CD4-positive, alpha-beta memory T cell (primary cell): ENCODE data around the gene KATNIP. TPM values are rescaled to one million over a fixed set of nuclear protein-coding genes. Genes with fewer than 3 reads are reported as not detected.
A peak's percentile ranks its signal among the peaks of the same experiment; 100 is the strongest.

Source experiments
- CTCF ChIA-PET: fragments of 350-600 bp; sonication (Branson Sonifier 250); formaldehyde crosslinking; loops from one replicate; lab custom pipeline; 2021; ENCODE audit warnings: inconsistent platforms; ENCODE audit not compliant: partially characterized antibody; lab: Charles Lee
- POLR2A ChIA-PET: fragments of 350-600 bp; sonication (Branson Sonifier 250); formaldehyde crosslinking; loops from one replicate; lab custom pipeline; 2021; ENCODE audit not compliant: partially characterized antibody; lab: Charles Lee
- DNase-seq, 5 donors: peaks; one replicate each; pipeline versions ENCODE4 v3.0.0 to v3.0.0-alpha.2; 2020 to 2022; ENCODE audit warnings: mixed read lengths in 1 of 5
- H3K27ac ChIP-seq: one replicate; pipeline ENCODE4 v1.7.0; 2013; ENCODE audit warnings: low read depth, low read length
- H3K27me3 ChIP-seq: 2 replicates; pipeline ENCODE4 v1.7.0; 2013; ENCODE audit warnings: mild to moderate bottlenecking, low read length, moderate library complexity; ENCODE audit not compliant: insufficient read depth
- H3K36me3 ChIP-seq: 2 replicates; pipeline ENCODE4 v1.7.0; 2013; ENCODE audit warnings: mild to moderate bottlenecking, low read length, moderate library complexity; ENCODE audit not compliant: insufficient read depth
- H3K4me1 ChIP-seq: 2 replicates; pipeline ENCODE4 v1.7.0; 2013; ENCODE audit warnings: mild to moderate bottlenecking, low read length, moderate library complexity; ENCODE audit not compliant: insufficient read depth
- H3K4me3 ChIP-seq, 2 donors: one replicate each; pipeline ENCODE4 v1.7.0; 2013; ENCODE audit warnings: low read length in 2 of 2, mild to moderate bottlenecking in 1 of 2
- H3K9me3 ChIP-seq, 2 donors: one replicate each; pipeline ENCODE4 v1.7.0; 2013; ENCODE audit warnings: low read length in 2 of 2, control low read depth in 1 of 2; ENCODE audit not compliant: control insufficient read depth in 1 of 2
- H3K27ac Mint-ChIP-seq, 7 donors: one replicate each; pipeline ENCODE4 v1.8.0; 2020 to 2021; ENCODE audit warnings: mixed read lengths in 7 of 7, mild to moderate bottlenecking in 6 of 7, inconsistent platforms in 3 of 7, moderate library complexity in 3 of 7
- H3K27me3 Mint-ChIP-seq, 2 donors: one replicate each; pipeline ENCODE4 v1.8.0; 2020 to 2021; ENCODE audit warnings: mixed read lengths in 2 of 2
- H3K36me3 Mint-ChIP-seq, 2 donors: one replicate each; pipeline ENCODE4 v1.8.0; 2020 to 2021; ENCODE audit warnings: mixed read lengths in 2 of 2, inconsistent platforms in 1 of 2, mild to moderate bottlenecking in 1 of 2
- H3K4me1 Mint-ChIP-seq, 4 donors: one replicate each; pipeline ENCODE4 v1.8.0; 2020 to 2021; ENCODE audit warnings: mixed read lengths in 4 of 4, mild to moderate bottlenecking in 1 of 4
- H3K4me3 Mint-ChIP-seq, 8 donors: one replicate each; pipeline ENCODE4 v1.8.0; 2020 to 2021; ENCODE audit warnings: mixed read lengths in 8 of 8, mild to moderate bottlenecking in 7 of 8, moderate library complexity in 6 of 8, inconsistent platforms in 3 of 8
- H3K9me3 Mint-ChIP-seq, 8 donors: one replicate each; pipeline ENCODE4 v1.8.0; 2020 to 2021; ENCODE audit warnings: mixed read lengths in 8 of 8, mild to moderate bottlenecking in 5 of 8, inconsistent platforms in 3 of 8, moderate library complexity in 1 of 8
- intact Hi-C: fragments of 100-400 bp; cut with micrococcal nuclease; formaldehyde crosslinking; loops from one replicate; pipeline ENCODE4 v1.15.1; 2023
- polyA plus RNA-seq, 2 donors: library from polyadenylated mRNA; unstranded; fragments of 300-500 nt; fragmentation: Illumina TruSeq; gene quantifications; one replicate each; pipeline ENCODE4 v1.2.3, GENCODE V29; 2021
- total RNA-seq, 2 experiments: library from RNA; stranded (reverse); gene quantifications; one replicate each; pipeline ENCODE4 v1.2.3, GENCODE V29; 2021

KATNIP gene
- total and polyA plus RNA-seq, 4 experiments from 2014 or later = 0.31 to 22.9 (median 12.9) TPM

GRCh38 chr16:27549464-27549745, 539 bp upstream of the KATNIP start:
- Mint-ChIP-seq H3K9me3 (peaks cover 0 to 2% (median 0%) of the 10 kb centered on the region in 8 donors), H3K27me3 (no peaks in the 10 kb centered on the region), H3K4me1 (peaks cover 23 to 51% (median 37%) of the 10 kb centered on the region in 4 donors), H3K36me3 (peaks cover 13 to 27% of the 10 kb centered on the region in 2 donors), H3K4me3 (peak overlapping the region; percentile 94 to 100 (median 98)), H3K27ac (peak overlapping the region; percentile 97 to 100 (median 99))
- DNase-seq = no peak
- H3K4me1 ChIP-seq = peaks cover 40% of the 10 kb centered on the region
- peak overlapping the region; percentile 57 to 88 for H3K4me3 ChIP-seq
- H3K27me3 ChIP-seq = no peaks in the 10 kb centered on the region
- H3K27ac ChIP-seq = peak overlapping the region; percentile 84
- ChIA-PET POLR2A (interaction anchor here (0.8 to 2.3 kb wide), 9 partner anchors 9 to 348 kb away, joined by 3 to 7 read pairs (median 4); partner anchors contain the start of gene IL21R), CTCF (no interaction called here)
- intact Hi-C loops = loop anchor here (1.0 kb wide), 1 partner anchor 103 kb away; no protein-coding TSS in a partner anchor
- H3K9me3 ChIP-seq = no peaks in the 10 kb centered on the region
- H3K36me3 ChIP-seq = peaks cover 16% of the 10 kb centered on the region

DNA sequence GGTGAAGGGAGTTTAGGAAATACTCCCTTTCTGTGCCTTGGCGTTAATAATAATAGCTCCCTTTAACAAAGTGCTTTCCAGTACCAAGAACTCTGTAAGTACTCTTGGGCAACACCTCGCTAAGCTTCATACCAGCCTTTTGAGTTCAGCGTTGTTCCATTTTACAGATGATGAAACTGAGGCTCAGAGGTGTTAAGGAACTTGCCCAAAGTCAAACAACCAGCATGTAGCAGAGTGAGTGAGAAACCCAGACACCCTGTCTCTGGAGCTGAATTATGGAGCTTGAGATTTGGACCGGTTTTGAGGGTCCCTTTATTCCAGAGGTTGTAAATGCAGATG, 607 bp downstream of the KATNIP start:
- Mint-ChIP-seq H3K4me1 (peaks cover 23 to 51% (median 37%) of the 10 kb centered on the region in 4 donors), H3K27ac (peak overlapping the region; percentile 97 to 100 (median 99)), H3K9me3 (peaks cover 0 to 2% (median 0%) of the 10 kb centered on the region in 8 donors), H3K36me3 (peaks cover 6 to 19% of the 10 kb centered on the region in 2 donors), H3K27me3 (no peaks in the 10 kb centered on the region), H3K4me3 (peak overlapping the region; percentile 94 to 100 (median 98))
- peak overlapping the region; percentile 84 for H3K27ac ChIP-seq
- H3K27me3 ChIP-seq = no peaks in the 10 kb centered on the region
- peak overlapping the region; percentile 88 to 100 for H3K4me3 ChIP-seq
- H3K4me1 ChIP-seq = peaks cover 40% of the 10 kb centered on the region
- H3K36me3 ChIP-seq = peaks cover 5% of the 10 kb centered on the region
- ChIA-PET POLR2A (interaction anchor here (1.3 to 2.3 kb wide), 4 partner anchors 10 to 349 kb away, joined by 3 to 6 read pairs (median 5); no protein-coding TSS in a partner anchor), CTCF (no interaction called here)
- intact Hi-C loops = no loop called here
- peak in 1 of 5 donors; percentile 1 for DNase-seq
- no peaks in the 10 kb centered on the region for H3K9me3 ChIP-seq

DNA sequence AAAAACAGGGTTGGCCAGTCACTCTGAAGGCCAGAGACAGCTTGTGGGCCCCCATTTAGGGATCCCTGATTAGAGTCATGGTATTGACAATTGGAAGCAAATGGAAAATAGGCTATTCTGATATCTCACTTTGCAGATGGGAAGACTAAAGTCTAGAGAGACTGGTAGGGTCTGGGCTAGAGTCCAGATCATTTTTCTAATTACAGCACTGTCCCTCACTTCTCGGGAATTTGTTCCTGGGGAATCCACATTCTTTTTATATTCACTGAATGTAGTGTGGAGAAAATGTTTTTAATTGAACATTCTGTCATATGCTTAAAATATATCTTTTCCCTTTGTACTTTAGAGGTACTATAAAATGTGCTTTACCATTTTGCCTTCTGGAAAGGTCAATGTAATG, 1.1 kb downstream of the KATNIP start:
- peaks cover 4 to 19% of the 10 kb centered on the region in 2 donors for H3K36me3 Mint-ChIP-seq
- ChIA-PET POLR2A (no interaction called here), CTCF (no interaction called here)
- peak overlapping the region; percentile 97 to 100 (median 99) for H3K27ac Mint-ChIP-seq
- peak overlapping the region; percentile 21 to 100 (median 98) for H3K4me3 Mint-ChIP-seq
- peaks cover 23 to 50% (median 36%) of the 10 kb centered on the region in 4 donors for H3K4me1 Mint-ChIP-seq
- H3K36me3 ChIP-seq = peaks cover 1% of the 10 kb centered on the region
- H3K27me3 Mint-ChIP-seq = no peaks in the 10 kb centered on the region
- H3K4me3 ChIP-seq = no peak overlapping the region
- no peaks in the 10 kb centered on the region for H3K27me3 ChIP-seq
- peaks cover 0 to 2% (median 0%) of the 10 kb centered on the region in 8 donors for H3K9me3 Mint-ChIP-seq
- intact Hi-C loops = no loop called here
- no peak for DNase-seq
- H3K27ac ChIP-seq = peak overlapping the region; percentile 84
- H3K9me3 ChIP-seq = no peaks in the 10 kb centered on the region
- H3K4me1 ChIP-seq = peaks cover 40% of the 10 kb centered on the region

DNA sequence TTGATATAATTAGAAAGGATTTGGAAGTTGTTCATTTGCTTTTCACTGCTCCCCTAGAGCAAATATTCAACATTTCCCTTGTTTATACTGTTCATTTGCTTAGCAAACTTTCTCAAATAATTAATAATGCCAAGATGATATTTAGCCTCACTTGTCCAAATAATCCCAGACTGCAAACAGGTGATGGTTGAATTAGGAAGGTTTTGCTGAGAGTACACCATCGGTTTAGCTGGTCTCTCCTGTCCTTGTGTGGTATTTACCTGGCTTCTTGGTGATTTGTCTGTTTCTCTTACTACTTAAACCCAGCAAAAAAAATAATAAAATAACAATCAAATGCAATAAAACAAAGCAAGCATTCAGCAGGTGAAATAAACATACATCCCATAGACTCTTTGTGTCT, 6.5 kb downstream of the KATNIP start:
- intact Hi-C loops = no loop called here
- no peaks in the 10 kb centered on the region for H3K4me1 ChIP-seq
- H3K36me3 Mint-ChIP-seq = peaks cover 1 to 9% of the 10 kb centered on the region in 2 donors
- H3K4me3 Mint-ChIP-seq = no peak overlapping the region
- POLR2A ChIA-PET = no interaction called here
- peaks cover 0 to 2% (median under 1%) of the 10 kb centered on the region in 4 donors for H3K4me1 Mint-ChIP-seq
- H3K9me3 Mint-ChIP-seq = peaks cover 0 to 3% (median 0%) of the 10 kb centered on the region in 8 donors
- no peak overlapping the region for H3K4me3 ChIP-seq
- CTCF ChIA-PET = no interaction called here
- no peaks in the 10 kb centered on the region for H3K9me3 ChIP-seq
- H3K27ac Mint-ChIP-seq = peak overlapping the region in 1 of 7 donors; percentile 2
- no peaks in the 10 kb centered on the region for H3K36me3 ChIP-seq
- H3K27ac ChIP-seq = no peak overlapping the region
- no peaks in the 10 kb centered on the region for H3K27me3 ChIP-seq
- H3K27me3 Mint-ChIP-seq = no peaks in the 10 kb centered on the region
- no peak for DNase-seq

GRCh38 chr16:27558434-27558833, 8.5 kb downstream of the KATNIP start:
- H3K36me3 ChIP-seq = no peaks in the 10 kb centered on the region
- ChIA-PET CTCF (no interaction called here), POLR2A (no interaction called here)
- H3K27me3 ChIP-seq = no peaks in the 10 kb centered on the region
- DNase-seq = no peak
- H3K36me3 Mint-ChIP-seq = peaks cover 1 to 9% of the 10 kb centered on the region in 2 donors
- no peak overlapping the region for H3K4me3 ChIP-seq
- H3K4me1 ChIP-seq = no peaks in the 10 kb centered on the region
- no peak overlapping the region for H3K4me3 Mint-ChIP-seq
- no peak overlapping the region for H3K27ac ChIP-seq
- no peaks in the 10 kb centered on the region for H3K9me3 ChIP-seq
- intact Hi-C loops = no loop called here
- no peaks in the 10 kb centered on the region for H3K27me3 Mint-ChIP-seq
- no peak overlapping the region for H3K27ac Mint-ChIP-seq
- peaks cover 0 to 5% (median 1%) of the 10 kb centered on the region in 4 donors for H3K4me1 Mint-ChIP-seq
- peaks cover 0 to 3% (median 0%) of the 10 kb centered on the region in 8 donors for H3K9me3 Mint-ChIP-seq

- Mint-ChIP-seq H3K9me3 (peaks cover 0 to 3% (median 0%) of the 10 kb centered on the region in 8 donors), H3K27me3 (no peaks in the 10 kb centered on the region), H3K4me1 (peaks cover 0 to 5% (median 1%) of the 10 kb centered on the region in 4 donors), H3K27ac (no peak overlapping the region), H3K4me3 (no peak overlapping the region), H3K36me3 (peaks cover 1 to 9% of the 10 kb centered on the region in 2 donors)
- ChIA-PET POLR2A (no interaction called here), CTCF (no interaction called here)
- H3K36me3 ChIP-seq = no peaks in the 10 kb centered on the region
- H3K9me3 ChIP-seq = no peaks in the 10 kb centered on the region
- DNase-seq = no peak
- H3K4me1 ChIP-seq = no peaks in the 10 kb centered on the region
- no peak overlapping the region for H3K27ac ChIP-seq
- intact Hi-C loops = no loop called here
- no peaks in the 10 kb centered on the region for H3K27me3 ChIP-seq
- H3K4me3 ChIP-seq = no peak overlapping the region
Observed at GRCh38 chr16:27558932-27559331, 9.0 kb downstream of the KATNIP start.

DNA sequence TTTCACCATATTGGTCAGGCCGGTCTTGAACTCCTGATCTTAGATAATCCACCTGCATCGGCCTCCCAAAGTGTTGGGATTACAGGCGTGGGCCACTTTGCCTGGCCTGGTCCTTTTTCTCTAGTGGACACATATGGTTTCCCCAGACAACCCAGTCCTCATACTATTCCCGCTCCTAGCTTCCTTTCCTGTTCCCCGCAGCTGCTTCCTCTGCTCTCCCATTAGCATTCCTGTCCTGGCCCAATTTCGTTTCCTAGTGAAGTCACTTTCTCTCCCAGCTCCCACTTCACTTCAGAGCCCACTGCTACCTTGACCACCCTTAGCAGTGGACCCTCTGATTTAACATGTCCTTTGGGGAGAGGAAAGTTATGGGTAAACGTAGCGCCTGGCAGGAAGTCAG, 11.3 kb downstream of the KATNIP start:
- H3K27me3 Mint-ChIP-seq = no peaks in the 10 kb centered on the region

More for the DNA sequence above, 11.3 kb downstream of the KATNIP start:
- Histone ChIP-seq H3K27ac (no peak overlapping the region), H3K4me1 (no peaks in the 10 kb centered on the region), H3K4me3 (no peak overlapping the region), H3K9me3 (no peaks in the 10 kb centered on the region), H3K27me3 (no peaks in the 10 kb centered on the region), H3K36me3 (no peaks in the 10 kb centered on the region)
- ChIA-PET CTCF (no interaction called here), POLR2A (no interaction called here)
- intact Hi-C loops = no loop called here
- Mint-ChIP-seq H3K4me3 (peak overlapping the region in 1 of 8 donors; percentile 11), H3K36me3 (peaks cover 1 to 9% of the 10 kb centered on the region in 2 donors), H3K9me3 (peaks cover 0 to 3% (median 0%) of the 10 kb centered on the region in 8 donors), H3K27ac (peak overlapping the region in 1 of 7 donors; percentile 55), H3K4me1 (peaks cover 0 to 5% (median 1%) of the 10 kb centered on the region in 4 donors)
- DNase-seq = no peak
